HCT116 (cell line): ENCODE data around the gene MAPK7. TPM values are rescaled to one million over a fixed set of nuclear protein-coding genes. Genes with fewer than 3 reads are reported as not detected.

Experiments used
- ATAC-seq: fragments of 200-7000 bp; cut with Tn5 transposase; 2 replicates; pipeline ENCODE4 v1.9.1; 2020; ENCODE audit warnings: mild to moderate bottlenecking, moderate library complexity
- BruUV-seq: library from RNA; stranded (reverse); fragments of 400-500 nt; replicated peaks from 2 replicates; lab custom pipeline; 2021; lab: Mats Ljungman, UMichigan
- CTCF ChIA-PET: fragments of 300-600 bp; sonication (Branson Sonifier 250); formaldehyde crosslinking; loops from one replicate; lab custom pipeline; 2021; ENCODE audit warnings: antibody characterized with exemption; lab: Charles Lee
- POLR2A ChIA-PET: fragments of 300-600, 350-600 bp; sonication (Branson Sonifier 250); formaldehyde crosslinking; loops from one replicate; lab custom pipeline; 2021; ENCODE audit warnings: antibody characterized with exemption; lab: Charles Lee
- RAD21 ChIA-PET, 2 experiments: fragments of 300-600 bp; sonication (Branson Sonifier 250); formaldehyde crosslinking; loops; one replicate each; lab custom pipeline; 2023; ENCODE audit warnings: low total read pairs in 2 of 2; ENCODE audit not compliant: uncharacterized antibody in 2 of 2, unreplicated experiment in 2 of 2, low non-redundant PET in 1 of 2; lab: Charles Lee
- DNase-seq: peaks from one replicate; pipeline ENCODE4 v3.0.0-alpha.2; 2010; ENCODE audit warnings: low read depth, low spot score
- H2AFZ ChIP-seq: fragments of 200-600 bp; shearing (Covaris generic), sonication (generic); 2 replicates; pipeline ENCODE4 v1.6.1; 2017; ENCODE audit warnings: low read depth, mixed run types, mixed read lengths, antibody characterized with exemption, low read length; ENCODE audit not compliant: poor library complexity, severe bottlenecking
- H3K27ac ChIP-seq: 2 replicates; pipeline ENCODE4 v1.5.1; 2012; ENCODE audit warnings: low read depth, low read length
- H3K27me3 ChIP-seq: fragments of 200-600 bp; sonication (generic); 2 replicates; pipeline ENCODE4 v1.6.1; 2016; ENCODE audit warnings: mixed run types, low read length, mixed read lengths; ENCODE audit not compliant: insufficient read depth
- H3K36me3 ChIP-seq, 2 experiments: fragments of 200-500 bp in 1 of 2; fragments of 200-600 bp in 1 of 2; sonication (Bioruptor generic) in 1 of 2; sonication (generic) in 1 of 2; 2 replicates each; pipeline versions ENCODE4 v1.5.1 to v1.6.1; 2014 to 2016; ENCODE audit warnings: low read length in 2 of 2, inconsistent platforms in 1 of 2, mixed read lengths in 1 of 2, mixed run types in 1 of 2; ENCODE audit not compliant: insufficient read depth in 2 of 2, control insufficient read depth in 1 of 2
- H3K4me1 ChIP-seq, 2 experiments: fragments of 200-600 bp in 1 of 2; sonication (generic) in 1 of 2; 2 replicates each; pipeline versions ENCODE4 v1.5.1 to v1.6.1; 2012 to 2017; ENCODE audit warnings: low read length in 2 of 2, inconsistent platforms in 1 of 2, mild to moderate bottlenecking in 1 of 2, mixed read lengths in 1 of 2, mixed run types in 1 of 2, moderate library complexity in 1 of 2; ENCODE audit not compliant: insufficient read depth in 2 of 2, control insufficient read depth in 1 of 2
- H3K4me2 ChIP-seq: fragments of 200-600 bp; sonication (generic); 2 replicates; pipeline ENCODE4 v1.6.1; 2017; ENCODE audit warnings: mixed run types, low read length, mixed read lengths
- H3K4me3 ChIP-seq, 2 experiments: fragments of 200-600 bp in 1 of 2; sonication (generic) in 1 of 2; replicated peaks in 1 of 2; 2 replicates each; pipeline ENCODE4 v1.5.1; 2011 to 2016; ENCODE audit warnings: low read length in 2 of 2, control low read depth in 1 of 2, low read depth in 1 of 2, mild to moderate bottlenecking in 1 of 2, mixed read lengths in 1 of 2, mixed run types in 1 of 2
- H3K79me2 ChIP-seq: fragments of 200-600 bp; sonication (generic); 2 replicates; pipeline ENCODE4 v1.6.1; 2017; ENCODE audit warnings: mild to moderate bottlenecking, mixed run types, low read length, moderate library complexity, mixed read lengths; ENCODE audit not compliant: insufficient read depth
- H3K9ac ChIP-seq: fragments of 200-600 bp; sonication (generic); 2 replicates; pipeline ENCODE4 v1.6.1; 2016; ENCODE audit warnings: low read length, mixed read lengths
- H3K9me2 ChIP-seq: fragments of 200-600 bp; sonication (generic), shearing (Covaris generic); 2 replicates; pipeline ENCODE4 v1.6.1; 2017; ENCODE audit warnings: mixed run types, mild to moderate bottlenecking, moderate library complexity; ENCODE audit not compliant: insufficient read depth
- H3K9me3 ChIP-seq, 2 experiments: fragments of 200-500 bp in 1 of 2; fragments of 200-600 bp in 1 of 2; sonication (Bioruptor generic) in 1 of 2; sonication (generic) in 1 of 2; 2 replicates each; pipeline ENCODE4 v1.6.1; 2014 to 2017; ENCODE audit warnings: low read length in 2 of 2, mixed read lengths in 2 of 2, inconsistent platforms in 1 of 2, low read depth in 1 of 2, mild to moderate bottlenecking in 1 of 2, mixed run types in 1 of 2, moderate library complexity in 1 of 2; ENCODE audit not compliant: control insufficient read depth in 1 of 2, insufficient read depth in 1 of 2
- H4K20me1 ChIP-seq: fragments of 200-600 bp; sonication (generic), shearing (Covaris generic); 2 replicates; pipeline ENCODE4 v1.6.1; 2017; ENCODE audit warnings: mixed run types, mild to moderate bottlenecking, moderate library complexity; ENCODE audit not compliant: insufficient read depth
- CEBPB ChIP-seq: IDR thresholded peaks from 2 replicates; pipeline ENCODE4 v1.6.1; 2012; ENCODE audit warnings: low read depth
- EZH2 ChIP-seq: fragments of 200-600 bp; sonication (generic); IDR thresholded peaks from 2 replicates; pipeline ENCODE4 v1.6.1; 2017; ENCODE audit warnings: antibody characterized with exemption, mixed run types
- FOSL1 ChIP-seq: IDR thresholded peaks from 2 replicates; pipeline ENCODE4 v1.6.1; 2012; ENCODE audit warnings: low read depth
- JUND ChIP-seq: IDR thresholded peaks from 2 replicates; pipeline ENCODE4 v1.6.1; 2012
- POLR2AphosphoS5 ChIP-seq: IDR thresholded peaks from 2 replicates; pipeline ENCODE4 v1.6.1; 2011; ENCODE audit warnings: mild to moderate bottlenecking, low read depth, low read length, moderate library complexity
- RAD21 ChIP-seq: IDR thresholded peaks from 2 replicates; pipeline ENCODE4 v1.6.1; 2012; ENCODE audit warnings: low read depth, mild to moderate bottlenecking
- SP1 ChIP-seq: IDR thresholded peaks from 2 replicates; pipeline ENCODE4 v1.6.1; 2012; ENCODE audit warnings: low read depth
- YY1 ChIP-seq: IDR thresholded peaks from 2 replicates; pipeline ENCODE4 v1.6.1; 2011; ENCODE audit warnings: low read length, low read depth, moderate library complexity, mild to moderate bottlenecking; ENCODE audit not compliant: insufficient replicate concordance; ENCODE audit errors: extremely low read depth
- ZFX ChIP-seq: fragments of 450-650 bp; IDR thresholded peaks from 2 replicates; pipeline ENCODE4 v1.6.1; 2017
- ZNF274 ChIP-seq: fragments of 200-500 bp; sonication (Bioruptor generic); IDR thresholded peaks from 2 replicates; pipeline ENCODE4 v1.6.1; 2014; ENCODE audit warnings: mild to moderate bottlenecking, low read depth, low read length, inconsistent platforms
- intact Hi-C: fragments of 100-400 bp; cut with micrococcal nuclease; formaldehyde crosslinking; loops from 2 replicates; pipeline ENCODE4 v1.10.0; 2022
- total RNA-seq: library from RNA; stranded (reverse); gene quantifications from one replicate; pipeline ENCODE4 v1.2.1, GENCODE V29; 2021; ENCODE audit not compliant: unreplicated experiment

Gene MAPK7
- total RNA-seq, 1 experiment from 2014 or later = 15.3 TPM

DNA sequence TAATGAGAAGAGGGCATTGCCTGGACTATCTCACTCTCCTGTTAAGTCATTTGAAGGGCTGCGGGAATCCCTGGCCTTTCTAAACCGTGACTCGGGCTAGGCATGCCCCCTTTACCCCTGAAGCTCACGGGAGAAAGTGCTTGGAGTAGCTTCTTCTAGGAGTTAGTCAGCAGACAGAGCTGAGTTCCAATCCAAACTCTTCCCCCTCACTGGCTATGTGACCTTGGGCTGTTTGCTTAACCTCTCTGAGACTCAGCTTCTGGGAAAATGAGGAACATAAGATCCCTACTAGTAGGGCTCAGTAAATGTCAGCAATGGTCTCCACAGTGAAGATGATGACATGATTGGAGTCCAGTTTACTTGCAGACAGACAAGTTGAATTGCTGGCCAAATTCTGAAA is 10.1 kb upstream of the MAPK7 start (continued):
- no peak for TF ChIP-seq CEBPB

GRCh38 chr17:19369107-19369778 is 9.1 kb upstream of the MAPK7 start:
- ChIA-PET CTCF (interaction anchor here (0.7 kb wide), 1 partner anchor 78 kb away, joined by 3 read pairs; no protein-coding TSS in a partner anchor), RAD21 (interaction anchor here in 1 of 2 experiments (0.7 kb wide), 1 partner anchor 1374 kb away, joined by 3 read pairs; no protein-coding TSS in a partner anchor), POLR2A (interaction anchor here (1.3 kb wide), 1 partner anchor 8 kb away, joined by 3 read pairs; no protein-coding TSS in a partner anchor)
- H3K9ac ChIP-seq = no peak overlapping the region
- H2AFZ ChIP-seq = no peak overlapping the region
- no peaks in the 10 kb centered on the region for H3K36me3 ChIP-seq
- intact Hi-C loops = no loop called here
- ATAC-seq (no peak), DNase-seq (no peak)
- no peak overlapping the region for H3K4me3 ChIP-seq
- H3K27me3 ChIP-seq = no peaks in the 10 kb centered on the region
- no TSS peak for BruUV-seq
- peaks cover 4 to 30% of the 10 kb centered on the region in 2 experiments; a peak in 3 of 4 replicates for H3K4me1 ChIP-seq
- H3K9me2 ChIP-seq = no peaks in the 10 kb centered on the region
- TF ChIP-seq JUND (no peak), EZH2 (no peak), POLR2AphosphoS5 (no peak), ZNF274 (no peak), FOSL1 (no peak)
- no peaks in the 10 kb centered on the region for H3K79me2 ChIP-seq
- H3K4me2 ChIP-seq = peak overlapping the region; percentile 36
- no peak overlapping the region for H3K27ac ChIP-seq
- no peaks in the 10 kb centered on the region for H4K20me1 ChIP-seq
- no peaks in the 10 kb centered on the region for H3K9me3 ChIP-seq

DNA sequence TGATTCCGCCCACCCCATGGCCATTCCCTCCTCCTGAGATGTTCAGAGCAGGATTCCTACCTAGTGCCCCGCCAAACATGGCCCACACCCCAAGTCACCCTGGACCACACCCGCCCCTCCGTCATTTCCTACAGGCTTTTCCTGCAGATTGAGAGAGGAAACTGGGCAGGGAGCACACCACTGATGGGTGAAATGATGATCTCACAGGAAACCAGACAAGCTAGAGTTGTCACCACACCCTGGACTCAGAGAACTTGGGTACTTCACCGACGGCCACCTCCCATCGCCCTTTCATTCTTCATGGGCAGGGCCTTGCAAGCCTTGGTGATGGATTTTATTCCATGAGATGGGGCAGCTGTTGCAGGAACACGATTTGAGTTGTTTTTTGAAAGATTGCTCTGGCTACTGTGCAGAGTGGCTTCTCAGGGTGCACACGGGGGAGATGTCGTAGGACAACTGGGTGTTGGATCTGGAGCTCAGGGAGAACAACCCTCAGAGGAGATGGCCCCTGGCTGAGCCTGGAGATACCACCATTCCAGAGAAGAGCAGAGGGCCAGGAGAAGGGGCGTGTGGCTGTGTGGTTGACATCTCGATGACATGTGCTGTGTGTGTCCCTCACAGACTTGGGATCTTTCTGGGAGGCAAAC is 8.3 kb upstream of the MAPK7 start:
- Histone ChIP-seq H3K4me3 (no peak overlapping the region), H3K9me2 (no peaks in the 10 kb centered on the region), H3K9me3 (no peaks in the 10 kb centered on the region), H3K4me2 (no peak overlapping the region), H2AFZ (no peak overlapping the region), H4K20me1 (no peaks in the 10 kb centered on the region), H3K79me2 (no peaks in the 10 kb centered on the region), H3K36me3 (no peaks in the 10 kb centered on the region), H3K27ac (no peak overlapping the region), H3K27me3 (no peaks in the 10 kb centered on the region), H3K4me1 (peaks cover 4 to 23% of the 10 kb centered on the region in 2 experiments; a peak in 3 of 4 replicates), H3K9ac (no peak overlapping the region)
- RAD21 ChIA-PET = no interaction called here
- TF ChIP-seq ZFX (no peak), RAD21 (no peak), CEBPB (no peak), YY1 (no peak), SP1 (no peak), FOSL1 (no peak), ZNF274 (no peak)
- POLR2A ChIA-PET = interaction anchor here (1.3 kb wide), 1 partner anchor 8 kb away, joined by 3 read pairs; no protein-coding TSS in a partner anchor
- no peak for DNase-seq
- no TSS peak for BruUV-seq
- no peak for ATAC-seq
- CTCF ChIA-PET = interaction anchor here (0.7 kb wide), 1 partner anchor 77 kb away, joined by 3 read pairs; no protein-coding TSS in a partner anchor
- intact Hi-C loops = no loop called here
